Liver (tissue), 3 donors: Measurements from ENCODE around the gene LCP2.

Experiments
- EGR1 ChIP-seq, 2 donors: IDR thresholded peaks; 2 replicates each; pipeline ENCODE4 v1.6.1; 2016 to 2018; ENCODE audit warnings: antibody characterized with exemption in 2 of 2, low read depth in 2 of 2
- FOXA1 ChIP-seq: IDR thresholded peaks from 2 replicates; pipeline ENCODE4 v1.6.1; 2016; ENCODE audit warnings: antibody characterized with exemption
- YY1 ChIP-seq: IDR thresholded peaks from 2 replicates; pipeline ENCODE4 v1.6.1; 2016; ENCODE audit warnings: antibody characterized with exemption, mild to moderate bottlenecking
- TF ChIP-seq, protein P1 (sequence below): fragments of 150-350 bp; IDR thresholded peaks from 2 replicates; pipeline ENCODE4 v1.5.1; 2017; ENCODE audit warnings: improper control_type of control experiment, low read depth, low read length; ENCODE audit not compliant: missing input control
- TF ChIP-seq, protein P2 (sequence below): IDR thresholded peaks from 2 replicates; pipeline ENCODE4 v1.6.1; 2016; ENCODE audit warnings: antibody characterized with exemption
- TF ChIP-seq, protein P3 (sequence below): IDR thresholded peaks from 2 replicates; pipeline ENCODE4 v1.6.1; 2016; ENCODE audit warnings: antibody characterized with exemption
- donor health status: healthy.
- donor health status: healthy.

DNA sequence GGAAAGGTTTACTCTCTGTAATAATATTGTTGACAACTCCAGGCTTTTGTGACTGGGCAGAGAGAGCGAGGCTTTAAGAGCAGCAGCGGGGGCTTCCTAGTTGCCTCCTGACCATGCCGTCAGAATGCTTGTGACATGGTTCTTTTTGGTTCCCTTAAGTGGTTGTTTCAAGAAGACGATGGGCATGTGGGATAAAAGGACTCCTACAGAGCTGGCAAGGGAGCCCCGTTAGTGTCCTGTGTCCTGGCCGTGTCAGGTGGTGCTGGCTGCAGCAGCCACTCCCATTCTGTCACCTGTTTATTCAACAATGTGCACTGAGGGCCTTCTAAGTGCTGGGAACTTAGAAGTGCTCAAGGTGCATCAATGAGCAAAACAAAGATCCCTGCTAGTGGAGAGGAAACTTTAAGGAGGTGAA lies 19.7 kb downstream of the LCP2 start:
- TF ChIP-seq, protein P1, sequence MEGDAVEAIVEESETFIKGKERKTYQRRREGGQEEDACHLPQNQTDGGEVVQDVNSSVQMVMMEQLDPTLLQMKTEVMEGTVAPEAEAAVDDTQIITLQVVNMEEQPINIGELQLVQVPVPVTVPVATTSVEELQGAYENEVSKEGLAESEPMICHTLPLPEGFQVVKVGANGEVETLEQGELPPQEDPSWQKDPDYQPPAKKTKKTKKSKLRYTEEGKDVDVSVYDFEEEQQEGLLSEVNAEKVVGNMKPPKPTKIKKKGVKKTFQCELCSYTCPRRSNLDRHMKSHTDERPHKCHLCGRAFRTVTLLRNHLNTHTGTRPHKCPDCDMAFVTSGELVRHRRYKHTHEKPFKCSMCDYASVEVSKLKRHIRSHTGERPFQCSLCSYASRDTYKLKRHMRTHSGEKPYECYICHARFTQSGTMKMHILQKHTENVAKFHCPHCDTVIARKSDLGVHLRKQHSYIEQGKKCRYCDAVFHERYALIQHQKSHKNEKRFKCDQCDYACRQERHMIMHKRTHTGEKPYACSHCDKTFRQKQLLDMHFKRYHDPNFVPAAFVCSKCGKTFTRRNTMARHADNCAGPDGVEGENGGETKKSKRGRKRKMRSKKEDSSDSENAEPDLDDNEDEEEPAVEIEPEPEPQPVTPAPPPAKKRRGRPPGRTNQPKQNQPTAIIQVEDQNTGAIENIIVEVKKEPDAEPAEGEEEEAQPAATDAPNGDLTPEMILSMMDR, result no peak
- TF ChIP-seq, protein P2, sequence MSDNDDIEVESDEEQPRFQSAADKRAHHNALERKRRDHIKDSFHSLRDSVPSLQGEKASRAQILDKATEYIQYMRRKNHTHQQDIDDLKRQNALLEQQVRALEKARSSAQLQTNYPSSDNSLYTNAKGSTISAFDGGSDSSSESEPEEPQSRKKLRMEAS, result no peak
- no peak for TF ChIP-seq FOXA1
- no peak for TF ChIP-seq EGR1 (IDR thresholded peaks at IDR 0.05; ENCODE audit: low read depth in 2 of 2)
- TF ChIP-seq, protein P3, sequence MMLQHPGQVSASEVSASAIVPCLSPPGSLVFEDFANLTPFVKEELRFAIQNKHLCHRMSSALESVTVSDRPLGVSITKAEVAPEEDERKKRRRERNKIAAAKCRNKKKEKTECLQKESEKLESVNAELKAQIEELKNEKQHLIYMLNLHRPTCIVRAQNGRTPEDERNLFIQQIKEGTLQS, result no peak
- no peak for TF ChIP-seq YY1
